KMS-11 (cell line): ENCODE data around the gene IPMK.
"Not testable (repeated sequence)": the region's sequence is repeated elsewhere in the genome, so short reads cannot be mapped to it uniquely, and the experiment has no call there.

Source experiments
- H2AFZ ChIP-seq: fragments of 200-600 bp; sonication (generic); 2 replicates; pipeline ENCODE4 v1.6.1; 2016; ENCODE audit warnings: antibody characterized with exemption, mixed run types, low read depth
- H3K27ac ChIP-seq: fragments of 200-600 bp; sonication (generic); 2 replicates; pipeline ENCODE4 v1.6.1; 2016; ENCODE audit warnings: mild to moderate bottlenecking, mixed run types
- H3K27me3 ChIP-seq: fragments of 200-600 bp; sonication (generic); 2 replicates; pipeline ENCODE4 v1.6.1; 2017; ENCODE audit warnings: mild to moderate bottlenecking, low read depth, mixed run types, moderate library complexity; ENCODE audit not compliant: insufficient read depth
- H3K36me3 ChIP-seq: fragments of 200-600 bp; sonication (generic); 2 replicates; pipeline ENCODE4 v1.6.1; 2017; ENCODE audit warnings: mild to moderate bottlenecking, mixed run types; ENCODE audit not compliant: insufficient read depth
- H3K4me1 ChIP-seq: fragments of 200-600 bp; sonication (generic); 2 replicates; pipeline ENCODE4 v1.6.1; 2016; ENCODE audit warnings: mild to moderate bottlenecking, low read depth, mixed run types; ENCODE audit not compliant: poor library complexity, severe bottlenecking
- H3K4me2 ChIP-seq: fragments of 200-600 bp; sonication (generic); 2 replicates; pipeline ENCODE4 v1.7.0; 2016; ENCODE audit warnings: mild to moderate bottlenecking, mixed run types
- H3K4me3 ChIP-seq: fragments of 200-600 bp; sonication (generic); IDR thresholded peaks from 2 replicates; pipeline ENCODE4 v1.6.1; 2017; ENCODE audit warnings: low read depth, low read length, mixed read lengths; ENCODE audit not compliant: insufficient read depth
- H3K79me2 ChIP-seq: fragments of 200-600 bp; sonication (generic); 2 replicates; pipeline ENCODE4 v1.6.1; 2016; ENCODE audit warnings: low read depth, mixed run types; ENCODE audit not compliant: insufficient read depth
- H3K9ac ChIP-seq: fragments of 200-600 bp; sonication (generic); 2 replicates; pipeline ENCODE4 v1.6.1; 2016; ENCODE audit warnings: mild to moderate bottlenecking, mixed run types
- H4K20me1 ChIP-seq: fragments of 200-600 bp; sonication (generic); 2 replicates; pipeline ENCODE4 v1.6.1; 2016; ENCODE audit warnings: mild to moderate bottlenecking, mixed run types; ENCODE audit not compliant: insufficient read depth
- TF ChIP-seq, protein P1 (sequence below): fragments of 200-600 bp; sonication (generic); conservative IDR thresholded peaks from 2 replicates; pipeline ENCODE4 v1.6.1; 2017; ENCODE audit warnings: low read depth, mild to moderate bottlenecking, antibody characterized with exemption, low read length, moderate library complexity, mixed read lengths

Gene IPMK

DNA sequence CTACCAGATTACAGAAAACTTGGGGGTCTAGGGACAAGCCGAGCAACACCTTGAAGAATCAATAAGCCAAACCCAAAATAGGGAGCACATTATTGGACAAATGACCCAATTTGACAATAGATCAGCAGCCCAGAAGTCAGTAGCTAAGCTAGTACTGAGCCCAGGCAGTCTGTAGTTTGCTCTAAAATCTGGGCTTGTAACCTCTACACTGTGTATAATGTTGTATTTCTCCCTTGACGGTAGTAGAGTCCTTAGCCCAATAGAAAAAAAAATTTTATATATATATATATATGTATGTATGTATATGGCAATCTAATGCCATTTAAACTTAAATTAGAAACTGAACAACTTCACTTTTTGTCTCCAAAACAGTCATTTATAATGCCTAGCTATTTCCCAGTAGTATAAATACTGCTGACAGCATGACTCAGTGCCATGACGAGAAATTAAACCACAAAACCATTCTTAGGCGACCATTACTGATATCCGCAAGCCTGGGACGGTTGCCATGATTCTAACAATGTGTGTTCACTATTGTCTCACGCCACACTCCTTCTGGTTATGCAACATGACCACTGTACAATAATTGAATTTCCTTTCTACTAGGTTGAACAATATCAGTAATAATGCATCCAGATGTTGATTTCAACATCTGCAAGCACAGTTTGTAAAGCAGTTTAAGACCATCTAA, 110.5 kb downstream of the IPMK start:
- Histone ChIP-seq H3K9ac (no peak overlapping the region), H3K4me1 (no peaks in the 10 kb centered on the region), H4K20me1 (no peaks in the 10 kb centered on the region), H3K36me3 (no peaks in the 10 kb centered on the region), H3K27me3 (no peaks in the 10 kb centered on the region), H3K4me3 (no peak overlapping the region), H2AFZ (no peak overlapping the region), H3K79me2 (no peaks in the 10 kb centered on the region), H3K27ac (no peak overlapping the region), H3K4me2 (no peak overlapping the region)
- TF ChIP-seq, protein P1, sequence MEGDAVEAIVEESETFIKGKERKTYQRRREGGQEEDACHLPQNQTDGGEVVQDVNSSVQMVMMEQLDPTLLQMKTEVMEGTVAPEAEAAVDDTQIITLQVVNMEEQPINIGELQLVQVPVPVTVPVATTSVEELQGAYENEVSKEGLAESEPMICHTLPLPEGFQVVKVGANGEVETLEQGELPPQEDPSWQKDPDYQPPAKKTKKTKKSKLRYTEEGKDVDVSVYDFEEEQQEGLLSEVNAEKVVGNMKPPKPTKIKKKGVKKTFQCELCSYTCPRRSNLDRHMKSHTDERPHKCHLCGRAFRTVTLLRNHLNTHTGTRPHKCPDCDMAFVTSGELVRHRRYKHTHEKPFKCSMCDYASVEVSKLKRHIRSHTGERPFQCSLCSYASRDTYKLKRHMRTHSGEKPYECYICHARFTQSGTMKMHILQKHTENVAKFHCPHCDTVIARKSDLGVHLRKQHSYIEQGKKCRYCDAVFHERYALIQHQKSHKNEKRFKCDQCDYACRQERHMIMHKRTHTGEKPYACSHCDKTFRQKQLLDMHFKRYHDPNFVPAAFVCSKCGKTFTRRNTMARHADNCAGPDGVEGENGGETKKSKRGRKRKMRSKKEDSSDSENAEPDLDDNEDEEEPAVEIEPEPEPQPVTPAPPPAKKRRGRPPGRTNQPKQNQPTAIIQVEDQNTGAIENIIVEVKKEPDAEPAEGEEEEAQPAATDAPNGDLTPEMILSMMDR: no peak

GRCh38 chr10:58155941-58156340, 111.8 kb downstream of the IPMK start:
- H4K20me1 ChIP-seq, H3K4me3 ChIP-seq, H2AFZ ChIP-seq, H3K36me3 ChIP-seq, H3K27ac ChIP-seq, H3K27me3 ChIP-seq, H3K4me2 ChIP-seq, H3K9ac ChIP-seq, H3K79me2 ChIP-seq, H3K4me1 ChIP-seq: not testable (repeated sequence)

DNA sequence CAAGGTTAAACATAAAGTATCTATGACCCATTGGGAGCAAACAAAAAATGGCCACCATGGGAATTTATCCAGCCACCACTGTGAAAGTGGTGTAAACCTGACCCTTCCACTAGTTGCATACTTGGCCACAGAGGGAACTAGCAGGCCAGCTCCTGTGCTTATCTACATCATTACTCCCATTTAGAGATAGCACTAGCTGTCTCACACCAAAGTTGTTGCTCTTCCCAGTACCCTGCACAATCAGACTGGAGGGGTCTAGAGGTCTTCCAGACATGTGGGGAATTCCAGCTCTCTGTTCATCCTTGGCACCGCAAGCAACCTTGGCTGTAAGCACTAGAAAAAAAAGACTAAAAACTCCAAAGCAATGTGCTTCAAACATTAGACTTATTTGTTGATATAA, 113.9 kb downstream of the IPMK start:
- no peaks in the 10 kb centered on the region for H3K27me3 ChIP-seq
- H3K4me1 ChIP-seq: no peaks in the 10 kb centered on the region
- TF ChIP-seq, protein P1: no peak
- no peak overlapping the region for H2AFZ ChIP-seq
- no peak overlapping the region for H3K4me2 ChIP-seq
- H3K9ac ChIP-seq: no peak overlapping the region
- no peaks in the 10 kb centered on the region for H4K20me1 ChIP-seq
- H3K4me3 ChIP-seq: no peak overlapping the region
- H3K79me2 ChIP-seq: no peaks in the 10 kb centered on the region
- no peak overlapping the region for H3K27ac ChIP-seq
- no peaks in the 10 kb centered on the region for H3K36me3 ChIP-seq

DNA sequence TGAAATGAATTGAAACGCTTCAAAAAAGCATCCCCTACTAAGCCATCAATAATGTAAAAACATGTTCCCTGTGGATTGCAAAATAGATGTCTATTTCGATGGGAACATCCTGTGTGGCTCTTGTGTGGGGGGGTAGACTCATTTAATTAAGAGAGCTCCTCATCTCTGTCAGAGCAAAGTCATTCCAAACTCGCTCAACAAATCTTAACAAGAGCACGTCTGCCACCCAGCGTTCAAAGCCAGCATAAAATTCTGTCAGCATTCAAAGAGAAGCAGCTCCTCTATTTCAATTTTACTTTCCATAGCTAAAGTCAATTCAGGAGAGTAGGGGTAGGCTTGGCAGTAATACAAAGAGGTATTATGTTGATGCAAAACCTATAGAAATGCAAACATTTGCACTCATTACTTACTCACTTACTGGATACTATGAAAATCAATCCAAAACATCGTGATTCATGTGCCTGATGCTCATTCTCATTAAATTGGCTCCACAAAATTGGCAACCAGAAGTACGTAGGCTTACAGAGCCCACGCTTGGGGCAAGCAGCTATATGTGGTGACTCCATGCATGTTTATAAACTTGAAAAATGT, 114.9 kb downstream of the IPMK start:
- H4K20me1 ChIP-seq: no peaks in the 10 kb centered on the region
- no peaks in the 10 kb centered on the region for H3K36me3 ChIP-seq
- H3K9ac ChIP-seq: no peak overlapping the region
- H2AFZ ChIP-seq: no peak overlapping the region
- H3K4me2 ChIP-seq: no peak overlapping the region
- TF ChIP-seq, protein P1: peak; percentile 73
- no peaks in the 10 kb centered on the region for H3K79me2 ChIP-seq
- H3K4me3 ChIP-seq: no peak overlapping the region
- no peaks in the 10 kb centered on the region for H3K27me3 ChIP-seq
- H3K4me1 ChIP-seq: no peaks in the 10 kb centered on the region
- no peak overlapping the region for H3K27ac ChIP-seq

- H3K27ac ChIP-seq: no peak overlapping the region
- no peak overlapping the region for H3K4me2 ChIP-seq
- no peaks in the 10 kb centered on the region for H3K79me2 ChIP-seq
- H2AFZ ChIP-seq: no peak overlapping the region
- no peaks in the 10 kb centered on the region for H3K27me3 ChIP-seq
- H3K4me1 ChIP-seq: no peaks in the 10 kb centered on the region
- no peaks in the 10 kb centered on the region for H3K36me3 ChIP-seq
- no peaks in the 10 kb centered on the region for H4K20me1 ChIP-seq
- no peak overlapping the region for H3K9ac ChIP-seq
- TF ChIP-seq, protein P1: no peak
- no peak overlapping the region for H3K4me3 ChIP-seq
Measured at GRCh38 chr10:58150290-58150689, 117.4 kb downstream of the IPMK start.
